GM19463 (cell line): ENCODE measurements around the gene LEAP2.

Experiments used
- ATAC-seq: cut with Tn5 transposase; IDR thresholded peaks from one replicate; pipeline ENCODE4 v1.9.1; 2021; ENCODE audit warnings: mild to moderate bottlenecking, moderate library complexity; ENCODE audit not compliant: unreplicated experiment

The LEAP2 gene, protein sequence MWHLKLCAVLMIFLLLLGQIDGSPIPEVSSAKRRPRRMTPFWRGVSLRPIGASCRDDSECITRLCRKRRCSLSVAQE

DNA sequence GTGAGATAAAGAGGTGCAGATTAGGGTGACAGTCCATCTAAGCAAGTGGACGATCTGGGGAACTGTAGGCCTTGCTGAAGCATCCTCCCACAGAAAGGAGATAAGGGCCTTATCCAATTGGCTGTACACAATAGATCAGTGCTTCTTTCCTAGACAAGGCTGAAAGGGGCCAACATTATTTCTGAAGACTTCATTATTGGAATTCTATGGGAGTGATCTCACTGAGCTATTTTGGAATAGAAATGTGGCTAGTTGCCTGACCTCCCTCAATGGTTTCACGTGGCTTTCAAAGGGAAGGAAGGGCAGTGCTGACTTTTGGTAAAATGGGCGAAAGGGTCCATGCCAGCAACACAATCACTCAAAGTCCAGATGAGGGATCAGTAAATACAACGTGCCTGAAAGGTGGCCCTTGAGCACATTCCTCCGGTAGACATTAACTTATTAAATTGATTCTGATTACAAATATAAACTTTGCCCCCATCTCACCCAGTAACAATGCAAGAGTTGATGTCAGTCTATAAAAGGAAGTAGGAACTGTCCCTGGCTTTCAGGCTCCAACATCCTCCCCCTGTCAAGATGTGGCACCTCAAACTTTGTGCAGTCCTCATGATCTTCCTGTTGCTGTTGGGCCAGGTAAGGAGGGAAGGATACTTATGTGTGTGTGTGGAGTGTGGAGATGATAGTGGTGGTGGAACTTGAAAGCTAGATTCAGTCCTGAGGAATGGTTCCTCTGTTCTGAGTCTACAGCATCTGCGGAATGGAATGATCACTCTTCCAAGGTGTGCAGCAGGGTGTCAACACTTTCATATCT lies at the start of gene LEAP2:
LEAP2 (plus strand) TSS at position 550 of the 811 bp plus-strand sequence; CDS start at position 577, 27 bp downstream.
- ATAC-seq, result no peak

DNA sequence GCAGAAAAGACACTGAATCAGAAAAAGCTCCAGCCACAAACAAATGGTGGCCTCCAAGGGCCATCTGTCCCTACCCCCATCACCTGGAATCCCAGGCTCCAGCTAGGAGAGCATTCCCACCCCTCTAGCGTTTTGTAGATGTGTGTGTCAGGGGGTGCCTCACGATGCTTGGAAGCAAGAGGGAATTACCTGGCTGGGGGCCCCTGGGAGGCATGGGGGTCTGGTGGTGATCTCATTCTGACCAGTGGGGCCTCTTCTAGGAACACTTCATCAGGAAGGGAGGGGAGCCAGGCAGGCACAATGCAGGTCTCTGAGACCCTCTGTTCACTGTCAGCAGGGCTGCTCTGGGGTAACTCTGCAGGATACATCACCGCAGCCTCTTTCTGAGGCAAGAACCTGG lies 49.0 kb upstream of the LEAP2 start:
- ATAC-seq, result no peak

DNA sequence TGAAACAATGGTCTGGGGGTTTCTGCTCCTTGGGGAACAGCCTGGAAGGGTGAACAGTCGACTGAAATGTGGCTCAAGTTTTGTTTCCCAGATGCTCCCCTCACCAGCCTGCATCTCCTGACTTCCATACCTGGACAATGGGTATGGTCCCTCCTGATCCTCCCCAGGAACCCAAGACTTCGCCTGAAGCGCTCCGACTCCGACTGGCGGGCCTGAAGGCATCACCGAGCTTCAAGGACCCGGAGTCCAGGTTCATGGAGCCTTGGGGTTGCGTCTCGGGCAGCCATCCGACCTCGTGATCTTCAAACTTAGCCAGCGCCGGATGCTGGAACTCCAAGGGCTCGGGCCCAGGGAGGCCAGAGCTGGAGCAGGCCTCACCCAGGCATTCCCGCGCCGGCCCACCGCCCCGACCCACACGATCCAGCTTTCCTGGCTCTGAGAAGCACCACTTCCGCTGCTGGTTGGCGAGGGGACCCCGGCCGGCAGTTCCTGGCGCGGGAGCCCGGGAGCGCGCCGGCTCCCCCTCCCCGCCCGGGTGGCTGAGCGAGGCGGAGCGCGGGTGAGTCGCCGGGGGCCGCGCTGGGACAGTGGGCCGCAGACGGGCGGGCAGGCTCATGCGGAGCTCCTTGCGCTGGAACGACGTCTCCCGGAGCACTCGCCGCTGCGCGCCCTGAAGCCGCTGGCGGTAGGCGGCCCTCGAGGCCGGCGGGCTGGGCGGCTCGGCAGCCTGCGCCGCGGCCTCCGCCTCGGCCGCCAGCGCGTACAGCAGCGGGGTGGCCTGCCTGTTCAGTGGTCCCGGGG lies 48.2 kb upstream of the LEAP2 start:
- ATAC-seq, result no peak

DNA sequence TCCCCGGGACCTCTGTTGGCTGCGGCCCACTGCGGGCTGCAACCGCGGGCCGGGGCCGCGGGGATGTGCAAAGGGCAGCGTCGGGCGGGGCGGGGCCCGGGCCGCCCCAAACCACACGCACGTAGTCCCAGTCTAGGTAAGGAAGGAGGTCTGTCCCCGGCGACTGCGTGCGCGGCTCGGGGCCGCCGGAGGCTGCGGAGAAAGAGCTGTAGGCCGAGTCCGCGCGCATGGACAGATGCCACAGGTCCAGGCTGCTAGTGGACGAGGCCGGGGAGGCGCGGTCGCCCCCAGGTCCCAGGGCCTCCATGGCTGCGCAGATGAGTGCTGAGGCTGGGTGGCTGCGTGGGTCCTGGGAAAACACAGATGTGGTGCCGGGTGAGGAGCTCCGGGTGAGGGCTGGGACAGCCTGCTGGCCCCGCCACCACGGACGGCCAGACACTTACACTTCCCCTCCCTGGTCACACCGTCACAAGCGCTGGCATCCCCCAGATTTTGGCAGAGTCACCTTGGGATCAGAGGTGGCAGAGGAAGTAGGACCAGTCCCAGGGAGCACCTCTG lies 47.6 kb upstream of the LEAP2 start:
- no peak for ATAC-seq

DNA sequence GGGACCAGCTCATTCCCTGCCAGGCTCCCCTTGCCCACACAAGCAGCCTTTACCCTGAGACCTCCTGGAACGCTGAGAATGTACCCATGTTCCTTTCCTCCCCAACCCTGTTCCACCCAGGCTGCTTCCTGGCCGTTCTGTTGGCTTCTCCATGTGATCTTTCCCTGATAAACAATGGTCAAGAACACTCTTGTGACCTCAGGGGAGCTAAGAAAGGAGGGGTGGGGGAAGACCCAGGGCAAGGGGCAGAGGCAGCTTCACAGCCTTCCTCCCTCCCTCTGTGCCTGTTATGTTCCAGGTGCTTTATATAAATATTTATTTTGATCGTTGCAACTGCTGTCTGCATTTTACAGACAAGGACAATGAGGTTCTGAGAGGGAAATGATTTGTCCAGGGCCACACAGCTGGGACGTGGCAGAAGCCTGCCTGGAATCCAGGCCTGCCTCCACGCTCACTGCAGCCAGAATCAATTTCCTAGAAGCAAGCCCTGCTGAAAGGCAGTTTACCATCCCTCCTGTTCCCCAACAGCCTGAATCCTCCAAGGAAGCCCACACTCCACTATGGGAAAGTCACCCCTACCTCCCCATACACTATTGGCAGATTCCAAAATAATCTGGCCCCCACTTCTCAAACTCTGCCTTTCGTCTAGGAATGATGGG lies 46.9 kb upstream of the LEAP2 start:
- ATAC-seq, result no peak

DNA sequence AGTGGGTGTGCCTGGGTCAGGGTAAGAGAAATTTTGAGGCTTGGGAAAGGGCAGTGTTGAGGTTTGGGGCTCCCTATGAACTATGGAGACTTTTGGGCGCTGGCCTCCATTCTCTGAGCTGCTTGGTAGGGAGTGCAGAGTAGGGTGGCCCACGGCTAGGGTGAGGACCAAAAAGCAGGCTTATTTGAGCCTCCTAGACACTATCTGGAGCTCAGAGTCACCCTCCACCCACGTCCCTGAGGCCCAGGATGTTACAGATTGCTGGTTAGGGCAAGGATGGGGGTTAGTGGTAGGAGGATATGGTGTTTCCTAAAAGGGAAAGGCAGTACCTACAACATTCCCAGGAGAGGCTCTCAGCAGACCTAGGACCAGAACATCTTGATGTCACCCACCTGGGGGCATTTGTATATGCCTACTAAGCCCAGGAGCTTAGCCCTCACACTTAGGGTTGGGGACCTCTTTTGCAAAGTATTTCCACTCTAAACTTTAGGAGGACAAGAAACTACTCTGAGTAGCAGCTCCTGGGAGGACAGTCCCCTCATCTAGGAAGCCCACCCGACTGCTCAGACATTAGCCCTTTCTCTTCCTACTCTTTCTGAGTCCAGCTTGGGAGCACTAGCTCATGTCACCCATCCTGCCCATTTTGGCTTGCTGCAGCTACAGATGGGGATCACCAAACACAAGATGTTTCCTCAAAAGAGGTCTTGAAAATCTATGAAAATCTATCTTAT lies 45.4 kb upstream of the LEAP2 start:
- ATAC-seq, result no peak

DNA sequence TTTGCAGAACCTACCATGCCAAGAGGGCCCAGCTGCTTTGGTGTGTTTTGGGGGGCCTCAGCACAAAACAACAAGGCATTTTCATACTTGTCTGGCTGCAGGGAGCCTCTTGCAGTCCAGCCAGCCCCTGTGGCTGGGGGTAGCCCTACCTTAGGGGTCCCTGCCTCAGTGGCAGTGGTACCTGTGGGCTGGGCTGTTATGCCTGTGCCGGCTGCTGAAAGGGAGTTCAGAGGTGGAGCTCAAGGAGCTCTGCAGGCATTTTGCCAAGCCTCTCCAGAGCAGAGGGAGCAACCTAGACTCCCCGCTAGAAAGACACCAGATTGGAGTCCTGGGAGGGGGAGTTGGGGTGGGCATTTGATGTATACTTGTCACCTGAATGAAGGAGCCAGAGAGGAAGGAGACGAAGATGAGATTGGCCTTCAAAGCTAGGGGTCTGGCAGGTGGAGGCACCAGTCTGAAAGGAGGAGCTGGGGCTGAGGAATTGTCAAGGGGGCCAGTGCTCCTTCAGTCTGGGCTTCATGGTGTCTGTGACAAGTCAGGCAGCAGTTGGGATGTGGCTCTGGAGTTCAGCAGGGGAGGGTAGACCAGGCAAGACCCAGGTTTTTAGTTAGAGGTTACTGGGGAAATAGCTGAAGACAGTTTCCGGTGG lies 44.5 kb upstream of the LEAP2 start:
- no peak for ATAC-seq

DNA sequence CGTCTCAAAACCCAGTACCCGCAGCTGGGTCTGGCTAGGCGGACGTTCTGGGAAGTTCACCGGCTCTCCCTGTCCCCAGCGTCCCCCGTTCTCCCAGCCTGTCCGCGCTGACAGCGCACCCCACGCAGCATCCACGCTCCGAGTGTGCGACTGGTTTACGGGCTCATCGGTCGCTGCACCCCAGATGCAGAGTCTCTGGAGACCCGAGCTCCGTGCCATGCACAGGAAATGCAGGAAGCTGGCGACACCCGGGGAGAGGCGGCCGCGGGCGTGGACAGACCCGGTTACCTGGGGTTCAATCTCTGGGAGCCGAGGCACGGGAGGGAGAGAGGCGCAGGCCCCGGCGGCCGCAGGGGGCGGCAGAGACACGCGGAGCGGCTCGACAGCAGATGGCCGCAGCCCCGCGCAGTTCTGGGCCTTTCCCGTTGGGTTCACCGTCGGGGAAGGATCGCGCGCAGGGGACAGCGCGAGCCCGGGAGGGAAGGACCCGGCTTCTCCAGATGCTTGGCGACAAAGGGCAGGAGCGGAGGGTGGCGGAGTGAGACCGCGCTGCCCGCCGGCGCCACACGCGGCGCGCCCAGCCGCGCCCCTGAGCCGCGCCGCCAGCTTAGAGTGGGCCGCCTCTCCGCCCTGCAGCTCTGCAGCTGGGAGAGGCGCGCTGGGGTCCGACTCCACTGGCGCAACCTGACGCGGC lies 43.6 kb upstream of the LEAP2 start:
- peak; percentile 78 for ATAC-seq

DNA sequence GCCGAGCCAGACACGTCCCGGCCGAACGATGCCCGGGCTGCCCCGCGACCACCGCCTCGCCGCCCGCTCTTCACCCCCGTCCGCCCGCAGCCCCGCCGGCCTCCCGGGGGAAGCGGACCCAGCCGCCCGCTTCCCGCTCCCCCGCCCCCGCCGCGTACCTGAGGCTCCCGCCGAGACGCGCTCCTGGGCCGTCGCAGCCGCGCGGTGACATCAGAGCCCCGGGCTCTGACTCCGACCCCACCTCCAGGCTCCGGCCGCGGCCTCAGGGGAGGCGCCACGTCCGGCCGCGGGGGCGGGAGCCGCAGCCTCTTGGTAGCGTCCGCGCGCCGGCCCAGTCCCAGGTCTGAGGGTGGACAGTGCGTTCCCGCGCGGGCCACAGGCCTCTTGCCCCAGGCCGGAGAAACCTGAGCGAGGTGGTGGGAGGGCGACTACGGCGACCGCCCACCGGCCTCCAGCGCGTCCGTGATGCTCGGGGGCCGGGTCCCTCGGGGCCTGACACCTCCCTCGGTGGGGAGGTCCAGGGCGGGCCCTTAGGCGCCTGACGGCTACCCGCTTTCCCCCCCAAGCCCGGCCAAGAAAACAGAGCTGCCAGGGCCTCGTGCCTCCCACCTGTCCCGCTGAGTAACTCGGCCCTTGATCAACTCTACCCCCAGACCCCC lies 42.9 kb upstream of the LEAP2 start, which contains the start of gene SHROOM1:
SHROOM1 (minus strand) TSS at position 212 of the 659 bp plus-strand sequence. CDS start 4,507 bp downstream, outside the sequence.
- peak; percentile 77 for ATAC-seq

DNA sequence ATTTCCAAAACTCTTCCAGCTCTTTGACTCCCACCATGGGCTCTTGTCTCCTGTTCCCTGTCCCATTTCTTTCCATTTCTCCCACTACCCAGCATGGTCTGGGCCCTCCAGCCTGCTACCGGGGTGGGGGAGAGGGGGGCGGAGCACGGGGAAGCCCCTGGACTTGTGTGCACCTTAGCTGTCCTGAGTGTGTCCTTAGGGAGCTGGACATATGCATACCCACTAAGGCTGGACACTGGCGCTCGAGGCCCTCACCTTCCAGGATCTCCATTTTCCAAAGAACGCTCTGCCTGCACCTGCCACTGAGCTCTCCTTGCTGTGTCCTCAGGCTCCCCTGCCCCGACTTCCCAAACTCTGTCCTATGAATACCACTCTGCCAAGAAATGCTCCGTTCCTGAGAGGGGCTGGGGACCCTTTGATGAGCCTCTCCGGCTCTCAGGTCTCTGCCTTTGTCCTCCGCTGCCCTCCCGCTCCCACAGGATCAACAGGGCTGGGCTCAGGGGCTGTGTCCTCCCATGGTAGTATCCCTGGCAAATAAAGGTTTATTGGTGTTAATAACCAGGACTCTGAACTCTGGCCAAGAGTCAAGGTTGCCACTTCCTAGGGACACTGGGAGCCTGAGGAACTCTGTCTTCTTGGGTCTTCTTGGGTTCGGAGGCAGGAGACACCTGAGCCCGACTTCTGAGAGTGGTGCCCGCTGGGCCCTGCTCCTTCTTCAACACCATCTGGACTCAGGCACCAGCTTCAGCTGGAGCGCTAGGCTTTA lies 42.2 kb upstream of the LEAP2 start:
- no peak for ATAC-seq

DNA sequence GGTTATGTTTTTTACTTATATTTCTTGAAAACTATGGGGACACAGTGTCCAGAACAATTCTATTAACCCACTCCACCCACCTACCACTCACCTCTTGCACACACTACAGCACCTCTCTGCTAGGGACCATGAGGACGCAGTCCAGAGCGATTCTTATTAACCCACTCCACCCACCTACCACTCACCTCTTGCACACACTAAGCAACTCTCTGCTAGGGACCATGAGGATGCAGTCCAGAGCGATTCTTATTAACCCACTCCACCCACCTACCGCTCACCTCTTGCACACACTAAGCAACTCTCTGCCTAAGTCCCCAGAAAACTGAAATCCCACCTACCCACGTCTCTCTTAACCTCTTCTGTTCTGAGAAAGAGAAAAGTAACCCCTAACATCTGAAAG lies 40.9 kb upstream of the LEAP2 start:
- ATAC-seq, result no peak

DNA sequence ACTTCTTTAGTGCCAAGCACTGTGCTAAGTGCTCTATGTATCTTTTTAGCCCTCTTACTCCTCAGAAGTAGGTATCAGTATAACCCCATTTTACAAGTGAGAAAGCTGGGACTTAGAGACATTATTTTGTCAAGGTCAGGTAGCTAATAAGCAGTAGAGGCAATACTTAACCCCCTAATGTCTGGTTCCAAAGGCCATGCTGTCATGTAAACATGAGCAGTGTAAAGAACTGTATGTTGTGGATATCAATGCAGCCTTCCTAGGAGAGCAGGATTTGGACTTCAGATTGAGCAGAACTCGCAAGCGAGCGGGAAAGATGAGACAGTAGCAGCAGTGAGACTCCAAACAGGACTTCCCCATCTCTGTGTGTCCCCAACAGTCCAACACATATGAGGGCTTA lies 39.4 kb upstream of the LEAP2 start:
- no peak for ATAC-seq

DNA sequence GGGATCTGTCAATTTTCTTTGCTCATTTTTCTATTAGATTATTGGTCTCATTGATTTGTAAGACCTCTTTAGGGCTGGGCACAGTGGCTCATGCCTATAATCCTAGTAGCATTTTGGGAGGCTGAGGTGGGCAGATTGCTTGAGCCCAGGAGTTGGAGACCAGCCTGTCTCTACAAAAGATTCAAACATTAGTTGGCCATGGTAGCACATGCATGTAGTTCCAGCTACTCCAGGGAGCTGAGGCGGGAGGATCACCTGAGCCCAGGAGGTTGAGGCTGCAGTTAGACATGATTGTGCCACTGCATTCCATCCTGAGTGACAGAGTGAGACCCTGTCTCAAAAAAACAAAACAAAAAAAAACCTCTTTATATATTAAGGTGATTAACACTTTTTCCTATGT lies 36.6 kb upstream of the LEAP2 start:
- no peak for ATAC-seq

DNA sequence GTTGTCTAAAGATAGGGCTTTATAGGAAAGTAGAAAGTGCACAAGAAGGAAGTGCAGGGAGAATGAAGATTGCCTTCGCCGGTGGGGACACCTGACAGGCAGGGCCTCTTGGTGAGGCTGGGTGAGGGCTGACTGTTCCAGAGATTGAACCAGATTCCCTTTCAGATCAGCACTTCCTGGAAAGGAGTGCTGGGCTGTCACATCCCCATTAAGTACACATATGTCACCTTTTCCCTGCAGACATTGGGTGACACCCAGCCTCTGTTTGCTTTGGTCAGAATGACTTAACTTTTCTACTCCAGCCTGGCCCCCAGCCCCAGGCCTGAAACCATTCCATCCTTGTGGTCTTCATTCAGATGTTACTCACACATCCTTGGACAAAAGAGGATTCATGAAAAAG lies 35.6 kb upstream of the LEAP2 start:
- ATAC-seq, result no peak

DNA sequence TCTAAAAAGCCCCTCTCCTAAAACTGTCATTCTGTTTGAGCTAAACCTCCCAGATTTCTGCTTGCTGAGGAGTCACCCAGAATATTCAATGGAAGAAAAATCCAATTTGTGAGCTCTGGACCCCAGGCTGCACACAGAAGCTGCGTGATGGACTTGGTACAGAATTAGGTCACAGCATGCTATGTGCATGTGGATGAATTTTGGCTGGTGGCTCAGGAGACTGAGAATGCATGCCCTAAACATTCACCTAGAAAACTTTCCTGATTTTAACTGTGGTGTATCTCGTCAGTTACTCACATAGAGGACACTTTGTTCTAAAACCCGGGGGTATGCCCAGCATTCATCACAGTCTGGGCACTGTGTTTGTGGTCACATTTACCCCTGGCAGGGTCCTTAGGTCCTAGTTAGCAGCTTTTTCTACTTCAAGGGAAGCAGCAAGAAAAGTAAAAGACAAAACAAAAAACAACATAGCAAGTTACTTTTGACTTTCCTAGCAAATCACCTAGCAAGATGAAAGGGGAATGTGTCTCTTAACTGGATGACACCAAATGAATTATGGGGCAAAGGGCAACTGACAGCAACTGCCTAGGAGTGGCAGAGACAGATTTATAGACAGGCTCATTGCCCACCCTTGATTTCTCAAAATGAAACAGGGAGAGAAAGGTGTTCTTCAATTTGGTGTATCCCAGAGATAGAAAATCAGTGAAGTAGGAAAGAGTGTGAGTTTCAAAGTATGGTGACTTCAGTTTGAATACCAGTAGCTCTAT lies 34.8 kb upstream of the LEAP2 start:
- ATAC-seq, result no peak

DNA sequence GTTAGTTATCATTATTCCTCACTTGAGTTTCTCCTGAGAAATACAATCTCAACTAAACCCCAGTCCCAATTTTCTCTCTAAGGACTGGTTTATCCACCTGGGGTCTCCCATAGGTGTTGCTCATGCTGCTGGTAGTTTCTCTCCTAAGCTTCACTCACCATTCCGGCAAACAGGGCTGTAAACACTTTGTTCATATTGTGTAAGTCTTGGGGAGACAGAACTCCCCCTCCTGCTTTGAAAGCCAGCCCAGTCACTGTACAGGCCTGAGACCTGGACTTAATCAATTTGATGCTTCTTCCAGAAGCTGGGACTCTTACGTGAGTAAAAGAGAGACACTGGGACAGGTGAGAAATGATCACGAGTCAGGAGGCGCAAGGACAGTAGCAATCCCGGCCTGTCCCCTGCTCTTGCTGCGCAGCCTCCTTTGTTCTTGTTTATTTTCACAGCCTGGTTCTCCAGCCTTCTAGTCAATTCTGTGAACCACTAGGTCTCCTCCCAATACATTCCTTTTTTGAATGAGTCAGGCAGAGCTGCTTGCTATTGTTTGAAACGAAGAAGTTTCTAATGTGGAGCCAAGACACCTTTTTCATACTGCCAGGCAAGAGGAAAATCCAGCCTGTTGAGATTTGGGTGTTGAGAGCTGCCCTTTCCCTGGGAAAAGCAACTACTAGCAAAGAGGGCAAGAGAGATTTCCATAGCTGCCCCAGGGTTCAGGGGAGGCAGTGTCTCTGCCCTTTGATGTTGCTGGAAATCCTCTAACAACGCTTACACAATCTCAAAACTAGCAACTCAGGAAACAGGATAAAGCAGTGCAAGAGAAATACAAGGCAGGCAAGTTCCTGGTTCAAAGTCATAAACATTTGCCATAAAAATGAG lies 33.8 kb upstream of the LEAP2 start:
- ATAC-seq, result no peak
